ENCODE results near the gene NBPF3. TPM values are rescaled to one million over a fixed set of nuclear protein-coding genes. Genes with fewer than 3 reads are reported as not detected.
"Not testable (repeated sequence)": the region's sequence is repeated elsewhere in the genome, so short reads cannot be mapped to it uniquely, and the experiment has no call there.

Gene NBPF3
- total RNA-seq, 1 donor from 2014 or later, result 17.5 TPM

GRCh38 chr1:21472861-21473260, 32.9 kb downstream of the NBPF3 start:
- peaks cover 36% of the 10 kb centered on the region for H3K36me3 Mint-ChIP-seq
- no peak overlapping the region for H3K4me3 Mint-ChIP-seq
- no peaks in the 10 kb centered on the region for H3K27me3 Mint-ChIP-seq (ENCODE audit: low read depth)
- H3K9me3 Mint-ChIP-seq, result no peaks in the 10 kb centered on the region
- DNase-seq (ENCODE audit: low spot score in 2 of 2, unreplicated experiment in 2 of 2), result no peak
- H3K27ac Mint-ChIP-seq, result no peak overlapping the region
- TF ChIP-seq CTCF (IDR thresholded peaks at IDR 0.05; ENCODE audit: unreplicated experiment), result no peak
- peaks cover 2% of the 10 kb centered on the region for H3K4me1 Mint-ChIP-seq

GRCh38 chr1:21478356-21478755, 38.4 kb downstream of the NBPF3 start:
- Mint-ChIP-seq H3K27ac (no peak overlapping the region), H3K4me1 (no peaks in the 10 kb centered on the region), H3K36me3 (peaks cover 33% of the 10 kb centered on the region), H3K4me3 (no peak overlapping the region), H3K9me3 (no peaks in the 10 kb centered on the region), H3K27me3 (ENCODE audit: low read depth) (peaks cover 4% of the 10 kb centered on the region)
- no peak for DNase-seq (ENCODE audit: low spot score in 2 of 2, unreplicated experiment in 2 of 2)
- no peak for TF ChIP-seq CTCF (IDR thresholded peaks at IDR 0.05; ENCODE audit: unreplicated experiment)

- H3K9me3 Mint-ChIP-seq; H3K4me1 Mint-ChIP-seq; H3K27ac Mint-ChIP-seq; H3K27me3 Mint-ChIP-seq (ENCODE audit: low read depth); DNase-seq (ENCODE audit: low spot score in 2 of 2, unreplicated experiment in 2 of 2); H3K4me3 Mint-ChIP-seq; H3K36me3 Mint-ChIP-seq: not testable (repeated sequence)
Observed at GRCh38 chr1:21483881-21484280, 43.9 kb downstream of the NBPF3 start.

GRCh38 chr1:21489146-21489545, 49.2 kb downstream of the NBPF3 start:
- TF ChIP-seq CTCF (IDR thresholded peaks at IDR 0.05; ENCODE audit: unreplicated experiment), result no peak
- H3K27ac Mint-ChIP-seq, result no peak overlapping the region
- no peaks in the 10 kb centered on the region for H3K36me3 Mint-ChIP-seq
- peaks cover 10% of the 10 kb centered on the region for H3K4me1 Mint-ChIP-seq
- H3K27me3 Mint-ChIP-seq (ENCODE audit: low read depth), result peaks cover 8% of the 10 kb centered on the region
- DNase-seq (ENCODE audit: low spot score in 2 of 2, unreplicated experiment in 2 of 2), result no peak
- no peak overlapping the region for H3K4me3 Mint-ChIP-seq
- no peaks in the 10 kb centered on the region for H3K9me3 Mint-ChIP-seq

GRCh38 chr1:21490774-21491487, 51.0 kb downstream of the NBPF3 start:
- no peak overlapping the region for H3K27ac Mint-ChIP-seq
- TF ChIP-seq CTCF (IDR thresholded peaks at IDR 0.05; ENCODE audit: unreplicated experiment), result no peak
- H3K9me3 Mint-ChIP-seq, result no peaks in the 10 kb centered on the region
- no peak overlapping the region for H3K4me3 Mint-ChIP-seq
- peaks cover 10% of the 10 kb centered on the region for H3K4me1 Mint-ChIP-seq
- H3K27me3 Mint-ChIP-seq (ENCODE audit: low read depth), result peaks cover 10% of the 10 kb centered on the region
- no peak for DNase-seq (ENCODE audit: low spot score in 2 of 2, unreplicated experiment in 2 of 2)
- H3K36me3 Mint-ChIP-seq, result no peaks in the 10 kb centered on the region

- no peak for DNase-seq (ENCODE audit: low spot score in 2 of 2, unreplicated experiment in 2 of 2)
Observed at GRCh38 chr1:21491488-21492355, 51.8 kb downstream of the NBPF3 start.

More at GRCh38 chr1:21491488-21492355, 51.8 kb downstream of the NBPF3 start:
- H3K4me1 Mint-ChIP-seq, result peaks cover 10% of the 10 kb centered on the region
- no peaks in the 10 kb centered on the region for H3K36me3 Mint-ChIP-seq
- H3K27me3 Mint-ChIP-seq (ENCODE audit: low read depth), result peaks cover 10% of the 10 kb centered on the region
- no peak overlapping the region for H3K4me3 Mint-ChIP-seq
- TF ChIP-seq CTCF (IDR thresholded peaks at IDR 0.05; ENCODE audit: unreplicated experiment), result no peak
- no peaks in the 10 kb centered on the region for H3K9me3 Mint-ChIP-seq
- no peak overlapping the region for H3K27ac Mint-ChIP-seq

Data from mesothelial cell of epicardium (in vitro differentiated cells).